Keratinocyte (primary cell): ENCODE data around the gene MXRA8. TPM values are rescaled to one million over a fixed set of nuclear protein-coding genes. Genes with fewer than 3 reads are reported as not detected.

Source experiments
- DNase-seq: peaks from one replicate; pipeline ENCODE4 v3.0.0-alpha.2; 2011; ENCODE audit warnings: low read depth, missing footprints, low spot score
- FAIRE-seq: peaks from 2 replicates; lab custom pipeline; 2011; peaks lifted over from hg19 to GRCh38; lab: Jason Lieb, UNC
- H2AFZ ChIP-seq: 2 replicates; pipeline ENCODE4 v1.6.0; 2012; ENCODE audit warnings: low read length, control low read depth, inconsistent platforms; ENCODE audit not compliant: control insufficient read depth
- H3K27ac ChIP-seq: 2 replicates; pipeline ENCODE4 v1.5.1; 2011; ENCODE audit warnings: low read length; ENCODE audit not compliant: control insufficient read depth, insufficient read depth
- H3K27me3 ChIP-seq: 3 replicates; pipeline ENCODE4 v1.6.0; 2011; ENCODE audit warnings: low read length; ENCODE audit not compliant: control insufficient read depth, insufficient read depth; ENCODE audit errors: extremely low read depth
- H3K36me3 ChIP-seq, 2 experiments: 2 replicates in 1 of 2; 3 replicates in 1 of 2; pipeline ENCODE4 v1.5.1; 2011; ENCODE audit warnings: low read length in 2 of 2, mild to moderate bottlenecking in 1 of 2; ENCODE audit not compliant: control insufficient read depth in 2 of 2, insufficient read depth in 2 of 2; ENCODE audit errors: extremely low read depth in 1 of 2
- H3K4me1 ChIP-seq: 3 replicates; pipeline ENCODE4 v1.5.1; 2011; ENCODE audit warnings: low read length; ENCODE audit not compliant: control insufficient read depth, insufficient read depth; ENCODE audit errors: extremely low read depth
- H3K4me2 ChIP-seq: 3 replicates; pipeline ENCODE4 v1.6.0; 2011; ENCODE audit warnings: low read depth, low read length; ENCODE audit not compliant: control insufficient read depth, insufficient read depth; ENCODE audit errors: extremely low read depth
- H3K4me3 ChIP-seq, 3 experiments: fragments of 200-600 bp in 1 of 3; sonication (generic) in 1 of 3; 2 replicates in 2 of 3; 3 replicates in 1 of 3; pipeline ENCODE4 v1.5.1; 2011 to 2016; ENCODE audit warnings: low read length in 3 of 3, mild to moderate bottlenecking in 3 of 3, control low read depth in 2 of 3, inconsistent platforms in 1 of 3, low read depth in 1 of 3, mixed read lengths in 1 of 3, mixed run types in 1 of 3, moderate library complexity in 1 of 3; ENCODE audit not compliant: control insufficient read depth in 2 of 3, insufficient read depth in 2 of 3; ENCODE audit errors: extremely low read depth in 1 of 3
- H3K79me2 ChIP-seq: 2 replicates; pipeline ENCODE4 v1.6.0; 2012; ENCODE audit warnings: low read length; ENCODE audit not compliant: control insufficient read depth, insufficient read depth
- H3K9ac ChIP-seq: 3 replicates; pipeline ENCODE4 v1.6.0; 2011; ENCODE audit warnings: low read length; ENCODE audit not compliant: control insufficient read depth, insufficient read depth; ENCODE audit errors: extremely low read depth
- H3K9me1 ChIP-seq: 3 replicates; pipeline ENCODE4 v1.6.0; 2011; ENCODE audit warnings: low read length; ENCODE audit not compliant: control insufficient read depth, insufficient read depth; ENCODE audit errors: extremely low read depth
- H3K9me3 ChIP-seq: 2 replicates; pipeline ENCODE4 v1.5.1; 2012; ENCODE audit warnings: low read depth, low read length; ENCODE audit not compliant: control insufficient read depth
- H4K20me1 ChIP-seq: 3 replicates; pipeline ENCODE4 v1.6.0; 2011; ENCODE audit warnings: low read length; ENCODE audit not compliant: control insufficient read depth, insufficient read depth; ENCODE audit errors: extremely low read depth
- EZH2 ChIP-seq: IDR thresholded peaks from one replicate; pipeline ENCODE4 v1.6.1; 2012; ENCODE audit warnings: inconsistent platforms, mild to moderate bottlenecking, low read length, moderate library complexity
- dilution Hi-C: fragments of 300-500 bp; cut with MboI; formaldehyde crosslinking; loops from one replicate; pipeline ENCODE4 v1.7.0; 2020; ENCODE audit warnings: low sequenced_read_pairs; ENCODE audit not compliant: extremely low pct_ligation_motif_present
- polyA plus RNA-seq, 5 experiments: library from polyadenylated mRNA; depleted of rRNA in 3 of 5; stranded (reverse) in 3 of 5; stranded (forward) in 1 of 5; unstranded in 1 of 5; fragments of >200 nt; gene quantifications; 1 replicate in 1 of 5; 2 replicates in 3 of 5; 3 replicates in 1 of 5; pipeline versions ENCODE4 v1.2.1 to v1.2.3, GENCODE V29; 2011 to 2012; ENCODE audit warnings: missing spikeins in 2 of 5, low read depth in 1 of 5, low replicate concordance in 1 of 5
- TF ChIP-seq, protein P1 (sequence below), 3 experiments: IDR thresholded peaks in 1 of 3; conservative IDR thresholded peaks in 1 of 3; optimal IDR thresholded peaks in 1 of 3; 2 replicates in 2 of 3; 3 replicates in 1 of 3; pipeline versions ENCODE3 to v1.5.1; 2011; ENCODE audit warnings: low read length in 3 of 3, mild to moderate bottlenecking in 3 of 3, moderate library complexity in 2 of 3, control low read depth in 1 of 3, inconsistent platforms in 1 of 3; ENCODE audit not compliant: insufficient read depth in 2 of 3; ENCODE audit errors: extremely low read depth in 1 of 3

The MXRA8 gene
- polyA plus RNA-seq, 1 donor (not counting 4 experiments of a cell fraction or from before 2014, with no cell fraction given), result not detected

DNA sequence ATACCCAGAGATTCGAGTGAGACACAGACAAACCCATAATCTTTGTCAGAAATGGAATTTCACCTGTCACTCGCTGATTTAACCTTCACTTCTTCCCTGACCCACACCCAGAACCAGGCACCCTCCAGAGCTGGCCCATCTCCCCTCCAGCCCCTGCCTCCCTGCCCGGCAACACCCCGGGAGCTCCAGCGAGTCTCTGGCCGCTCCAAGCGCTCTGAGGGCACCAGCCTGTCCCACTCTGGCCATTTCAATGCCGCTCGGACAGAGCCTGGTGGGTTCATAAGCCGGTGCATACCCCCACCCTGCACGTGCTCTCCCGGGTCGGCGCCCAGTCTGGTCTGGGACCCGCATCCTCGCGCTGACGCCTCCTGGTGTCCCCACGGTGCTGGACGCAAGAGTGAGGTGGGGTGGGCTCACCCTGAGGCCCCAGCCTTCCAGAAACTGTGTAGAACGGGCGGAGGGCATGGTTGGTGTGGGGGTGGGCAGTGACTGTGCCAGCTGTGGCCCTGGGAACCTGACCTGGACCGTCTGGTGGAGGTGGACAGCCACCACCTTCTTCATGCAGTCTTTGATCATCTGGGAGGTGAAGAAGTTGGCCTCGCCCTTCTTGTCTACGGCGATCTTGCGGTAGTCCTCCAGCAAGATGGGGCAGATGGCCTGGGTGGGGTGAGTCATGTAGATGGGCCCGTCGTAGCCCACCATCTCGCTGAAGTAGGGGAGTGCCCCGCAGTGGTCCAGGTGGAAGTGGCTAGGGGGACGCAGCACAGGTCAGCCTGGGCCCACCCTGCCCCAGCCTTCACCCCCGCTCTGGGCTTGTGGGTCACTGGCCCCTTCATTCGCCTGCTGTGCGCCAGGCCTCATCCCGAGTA is 39.3 kb downstream of the MXRA8 start:
- DNase-seq, result no peak
- Histone ChIP-seq H3K4me3 (no peak overlapping the region), H3K4me1 (peaks cover 25% of the 10 kb centered on the region), H3K9me1 (no peaks in the 10 kb centered on the region), H3K9me3 (no peaks in the 10 kb centered on the region), H3K9ac (no peak overlapping the region), H4K20me1 (peaks cover 13% of the 10 kb centered on the region), H3K79me2 (peaks cover 57% of the 10 kb centered on the region), H3K27me3 (no peaks in the 10 kb centered on the region), H3K27ac (peak overlapping the region; percentile 57), H3K4me2 (no peak overlapping the region), H3K36me3 (peaks cover 27 to 32% of the 10 kb centered on the region in 2 experiments), H2AFZ (no peak overlapping the region)
- TF ChIP-seq, protein P1, sequence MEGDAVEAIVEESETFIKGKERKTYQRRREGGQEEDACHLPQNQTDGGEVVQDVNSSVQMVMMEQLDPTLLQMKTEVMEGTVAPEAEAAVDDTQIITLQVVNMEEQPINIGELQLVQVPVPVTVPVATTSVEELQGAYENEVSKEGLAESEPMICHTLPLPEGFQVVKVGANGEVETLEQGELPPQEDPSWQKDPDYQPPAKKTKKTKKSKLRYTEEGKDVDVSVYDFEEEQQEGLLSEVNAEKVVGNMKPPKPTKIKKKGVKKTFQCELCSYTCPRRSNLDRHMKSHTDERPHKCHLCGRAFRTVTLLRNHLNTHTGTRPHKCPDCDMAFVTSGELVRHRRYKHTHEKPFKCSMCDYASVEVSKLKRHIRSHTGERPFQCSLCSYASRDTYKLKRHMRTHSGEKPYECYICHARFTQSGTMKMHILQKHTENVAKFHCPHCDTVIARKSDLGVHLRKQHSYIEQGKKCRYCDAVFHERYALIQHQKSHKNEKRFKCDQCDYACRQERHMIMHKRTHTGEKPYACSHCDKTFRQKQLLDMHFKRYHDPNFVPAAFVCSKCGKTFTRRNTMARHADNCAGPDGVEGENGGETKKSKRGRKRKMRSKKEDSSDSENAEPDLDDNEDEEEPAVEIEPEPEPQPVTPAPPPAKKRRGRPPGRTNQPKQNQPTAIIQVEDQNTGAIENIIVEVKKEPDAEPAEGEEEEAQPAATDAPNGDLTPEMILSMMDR (optimal IDR thresholded peaks at IDR 0.05 in 1 of 3, IDR thresholded peaks at IDR 0.05 in 1 of 3, conservative IDR thresholded peaks at IDR 0.05 in 1 of 3; ENCODE audit: extremely low read depth in 1 of 3, insufficient read depth in 2 of 3, low read length in 3 of 3), result no peak
- no peak for TF ChIP-seq EZH2
- no peak for FAIRE-seq
- dilution Hi-C loops, result no loop called here

DNA sequence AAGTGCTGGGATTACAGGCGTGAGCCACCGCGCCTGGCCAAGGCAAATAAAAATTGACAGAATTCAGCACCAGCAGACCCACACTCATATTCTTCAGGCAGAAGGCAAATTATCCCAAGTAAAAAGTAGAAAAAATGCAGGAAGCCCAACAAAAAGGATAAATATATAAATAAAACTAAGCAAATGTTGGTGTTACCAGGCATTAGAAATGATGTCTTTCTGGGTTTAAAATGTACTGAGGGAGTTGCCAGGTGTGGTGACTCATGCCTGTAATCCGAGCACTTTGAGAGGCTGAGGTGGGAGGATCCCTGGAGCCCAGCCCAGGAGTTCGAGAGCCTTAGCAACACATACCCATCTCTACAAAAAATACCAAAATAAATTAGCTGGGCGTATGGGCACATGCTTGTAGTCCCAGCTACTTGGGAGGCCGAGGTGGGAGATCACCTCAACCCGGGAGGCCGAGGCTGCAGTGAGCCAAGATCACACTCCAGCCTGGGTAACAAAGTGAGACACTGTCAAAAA is 40.2 kb downstream of the MXRA8 start:
- dilution Hi-C loops, result no loop called here

More for the DNA sequence above, 40.2 kb downstream of the MXRA8 start:
- DNase-seq (no peak), FAIRE-seq (peak; percentile 93)
- Histone ChIP-seq H3K4me2 (peak overlapping the region; percentile 56), H3K27me3 (no peaks in the 10 kb centered on the region), H3K9me1 (no peaks in the 10 kb centered on the region), H3K9me3 (no peaks in the 10 kb centered on the region), H2AFZ (no peak overlapping the region), H3K4me1 (peaks cover 21% of the 10 kb centered on the region), H3K4me3 (no peak overlapping the region), H4K20me1 (peaks cover 13% of the 10 kb centered on the region), H3K9ac (peak overlapping the region; percentile 8), H3K27ac (peak overlapping the region; percentile 57), H3K79me2 (peaks cover 56% of the 10 kb centered on the region), H3K36me3 (peaks cover 34 to 37% of the 10 kb centered on the region in 2 experiments)
- TF ChIP-seq EZH2, result no peak
- TF ChIP-seq, protein P1 (optimal IDR thresholded peaks at IDR 0.05 in 1 of 3, IDR thresholded peaks at IDR 0.05 in 1 of 3, conservative IDR thresholded peaks at IDR 0.05 in 1 of 3; ENCODE audit: extremely low read depth in 1 of 3, insufficient read depth in 2 of 3, low read length in 3 of 3), result no peak
